ENCODE data around the gene SBF2.
"Not testable (repeated sequence)": the region's sequence is repeated elsewhere in the genome, so short reads cannot be mapped to it uniquely, and the experiment has no call there.

Gene SBF2

GRCh38 chr11:9962722-9963121 is 331.3 kb downstream of the SBF2 start:
- DNase-seq (ENCODE audit: low read depth in 1 of 2, low spot score in 1 of 2) = no peak

DNA sequence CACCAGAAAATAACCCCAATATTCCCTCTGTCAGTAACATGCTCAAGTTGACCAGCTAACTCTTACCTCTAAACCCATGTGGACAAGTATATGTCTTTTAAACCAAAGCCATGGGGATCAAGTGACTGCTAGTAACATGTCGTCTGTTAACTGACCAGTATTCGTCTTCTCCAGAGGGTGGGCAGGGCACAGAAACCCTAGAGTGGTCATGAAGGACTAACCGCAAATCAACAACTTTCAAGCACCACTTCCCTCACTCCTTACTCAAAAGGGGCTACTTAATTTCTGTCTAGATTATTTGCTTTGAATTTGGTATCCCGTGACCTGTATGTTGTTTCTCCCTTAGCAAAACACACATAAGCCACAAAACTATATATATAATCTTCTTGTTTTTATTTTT is 336.9 kb downstream of the SBF2 start:
- DNase-seq (ENCODE audit: low read depth in 1 of 2, low spot score in 1 of 2) = no peak

DNA sequence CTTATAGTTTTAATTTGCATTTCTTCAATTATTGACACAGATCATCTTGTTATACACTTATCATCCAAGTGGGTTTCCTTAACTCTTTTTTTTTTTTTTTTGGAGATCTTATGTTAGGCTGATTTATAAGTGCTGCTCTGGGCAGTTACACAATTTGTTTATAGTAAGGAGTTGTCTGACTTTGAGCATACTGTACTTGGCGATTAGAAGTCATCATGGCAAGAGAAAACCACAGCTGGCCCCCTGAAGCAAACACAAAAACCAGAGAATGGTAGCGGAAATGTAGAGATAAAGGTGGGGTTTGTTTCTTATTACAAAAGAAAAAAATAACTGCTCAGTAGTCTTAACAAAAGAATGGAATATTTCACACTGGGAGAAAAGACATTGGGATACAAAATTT is 337.5 kb downstream of the SBF2 start:
- no peak for DNase-seq (ENCODE audit: low read depth in 1 of 2, low spot score in 1 of 2)

- DNase-seq (ENCODE audit: low read depth in 1 of 2, low spot score in 1 of 2) = no peak
These were observed 338.6 kb downstream of the SBF2 start for GRCh38 chr11:9955391-9955790.

DNA sequence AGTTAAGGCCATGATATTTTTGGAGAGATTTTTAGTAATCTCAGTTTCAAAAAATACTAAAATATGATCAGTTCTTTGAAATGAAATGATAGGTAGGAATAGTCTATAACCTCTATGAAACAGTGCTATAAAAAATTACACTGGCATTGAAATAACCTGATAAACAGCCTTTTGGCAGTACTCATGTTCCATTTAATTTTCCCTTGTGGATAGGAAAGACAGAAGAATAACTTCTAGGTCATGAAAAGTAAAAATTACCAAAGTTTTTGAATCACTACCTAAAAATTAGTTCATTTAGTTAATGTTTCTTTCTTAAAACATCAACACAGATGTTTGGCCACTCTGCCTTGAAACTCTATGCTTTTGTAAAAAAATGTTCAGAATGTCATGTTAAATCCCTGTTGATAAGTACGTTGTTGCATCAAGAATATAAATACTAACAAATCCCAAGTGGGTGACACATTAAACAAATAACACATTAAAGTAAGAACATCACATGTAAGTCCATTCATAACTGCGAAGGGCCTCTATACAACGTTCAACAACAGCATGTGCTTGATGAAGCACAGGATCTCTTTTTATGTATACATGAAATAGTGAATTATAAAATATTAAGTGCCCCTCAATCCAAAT is 339.9 kb downstream of the SBF2 start:
- DNase-seq (ENCODE audit: low read depth in 1 of 2, low spot score in 1 of 2) = no peak

- no peak for DNase-seq (ENCODE audit: low read depth in 1 of 2, low spot score in 1 of 2)
These were observed 341.4 kb downstream of the SBF2 start for GRCh38 chr11:9952511-9953196.

DNA sequence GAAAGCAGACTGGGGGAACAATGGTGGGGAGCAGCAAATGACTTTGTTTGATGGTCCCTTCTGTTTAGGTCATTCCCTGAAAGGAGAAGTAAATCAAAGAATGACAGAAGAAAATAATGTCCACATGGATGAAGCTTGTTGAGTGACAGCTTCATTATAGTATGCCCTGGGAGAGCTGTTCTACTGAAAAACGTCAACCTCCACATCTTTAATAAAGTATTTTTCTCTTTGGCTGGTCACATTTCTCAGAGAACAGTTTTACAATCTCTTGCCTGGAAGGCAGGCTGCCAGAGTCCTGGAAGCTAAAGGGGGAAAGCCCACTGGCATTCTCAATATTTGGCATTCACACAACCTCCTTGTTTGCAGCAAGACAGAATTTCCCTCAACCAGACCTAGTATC is 342.2 kb downstream of the SBF2 start:
- no peak for DNase-seq (ENCODE audit: low read depth in 1 of 2, low spot score in 1 of 2)

GRCh38 chr11:9950462-9950861 is 343.6 kb downstream of the SBF2 start:
- no peak for DNase-seq (ENCODE audit: low read depth in 1 of 2, low spot score in 1 of 2)

DNA sequence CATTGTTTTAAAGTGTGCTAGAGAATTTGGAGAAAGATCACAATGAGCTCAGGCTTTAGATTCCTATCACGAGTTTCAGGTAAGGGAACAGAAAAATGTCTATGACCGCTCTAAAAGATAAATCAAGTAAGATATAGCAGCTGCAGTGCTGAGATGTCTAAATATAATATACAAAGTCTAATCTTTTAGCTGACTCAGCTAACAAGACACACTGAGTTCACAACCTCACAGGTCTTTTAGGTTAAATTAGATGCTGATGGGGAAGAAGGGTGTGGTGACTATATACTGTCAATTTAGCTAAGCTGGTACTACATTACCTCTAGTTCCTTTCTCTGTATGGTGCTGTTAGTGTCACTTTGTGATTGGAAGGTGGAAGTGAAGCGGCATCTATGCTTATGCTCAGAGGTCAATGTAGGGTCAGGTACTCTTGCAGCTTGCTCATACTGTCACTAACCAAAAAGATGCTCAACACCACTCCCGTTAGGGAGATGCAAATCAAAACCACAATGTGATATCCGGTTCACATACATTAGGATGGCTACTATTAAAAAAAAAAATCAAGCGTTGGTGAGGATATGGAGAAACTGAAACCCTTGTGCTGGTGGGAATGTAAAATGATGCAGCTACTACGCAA is 346.7 kb downstream of the SBF2 start:
- no peak for DNase-seq (ENCODE audit: low read depth in 1 of 2, low spot score in 1 of 2)

DNA sequence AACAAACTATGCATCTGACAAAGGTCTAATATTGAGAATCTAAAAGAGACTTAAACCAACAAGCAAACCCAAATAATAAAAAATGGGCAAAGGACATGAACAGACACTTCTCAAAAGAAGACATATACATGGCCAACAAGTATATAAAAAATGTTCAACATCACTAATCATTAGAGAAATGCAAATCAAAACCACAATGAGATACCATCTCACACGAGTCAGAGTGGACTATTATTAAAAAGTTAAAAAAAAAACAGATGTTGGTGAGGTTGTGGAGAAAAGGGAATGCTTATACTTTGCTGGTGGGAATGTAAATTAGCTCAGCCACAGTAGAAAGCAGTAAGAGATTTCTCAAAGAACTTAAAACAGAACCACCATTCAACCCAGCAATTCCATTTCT is 348.3 kb downstream of the SBF2 start:
- not testable (repeated sequence) for DNase-seq (ENCODE audit: low read depth in 1 of 2, low spot score in 1 of 2)

DNA sequence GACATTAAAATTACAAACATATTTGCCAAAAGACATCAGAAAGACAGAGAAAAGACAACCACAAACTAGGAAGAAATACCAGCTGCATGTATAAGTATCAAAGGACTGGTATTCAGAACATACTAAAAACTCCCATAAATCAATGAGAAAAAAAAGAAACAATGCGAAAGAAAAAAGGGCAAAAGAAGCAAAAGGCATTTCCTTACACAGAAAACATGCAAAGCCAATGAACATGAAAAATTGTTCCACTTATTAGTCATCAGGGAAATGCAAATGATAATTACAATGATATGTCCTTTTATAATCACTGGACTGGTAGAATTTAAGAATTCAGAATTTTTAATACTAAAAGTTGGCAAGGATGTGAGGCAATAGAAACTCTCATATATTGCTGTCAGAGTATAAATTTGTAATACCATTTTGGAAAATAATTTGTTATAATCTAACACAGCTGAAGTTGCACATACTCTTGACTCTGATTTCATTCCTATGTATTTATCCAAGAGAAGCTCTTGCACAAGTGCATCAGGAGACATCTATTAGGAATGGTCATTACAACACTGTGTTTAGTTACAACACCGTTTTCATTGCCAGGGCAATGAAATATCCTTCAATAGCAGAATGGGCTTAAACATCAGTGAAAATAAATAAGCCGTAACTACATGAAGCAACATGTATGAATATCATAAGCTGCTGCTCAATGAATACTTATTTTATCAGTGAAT is 350.5 kb downstream of the SBF2 start:
- no peak for DNase-seq (ENCODE audit: low read depth in 1 of 2, low spot score in 1 of 2)

GRCh38 chr11:9941991-9942390 is 352.0 kb downstream of the SBF2 start:
- DNase-seq (ENCODE audit: low read depth in 1 of 2, low spot score in 1 of 2) = no peak

- not testable (repeated sequence) for DNase-seq (ENCODE audit: low read depth in 1 of 2, low spot score in 1 of 2)
These were observed 354.9 kb downstream of the SBF2 start for GRCh38 chr11:9939150-9939549.

- no peak for DNase-seq (ENCODE audit: low read depth in 1 of 2, low spot score in 1 of 2)
These were observed 357.3 kb downstream of the SBF2 start for GRCh38 chr11:9936754-9937153.

- DNase-seq (ENCODE audit: low read depth in 1 of 2, low spot score in 1 of 2) = not testable (repeated sequence)
These were observed 361.2 kb downstream of the SBF2 start for GRCh38 chr11:9932843-9933242.

DNA sequence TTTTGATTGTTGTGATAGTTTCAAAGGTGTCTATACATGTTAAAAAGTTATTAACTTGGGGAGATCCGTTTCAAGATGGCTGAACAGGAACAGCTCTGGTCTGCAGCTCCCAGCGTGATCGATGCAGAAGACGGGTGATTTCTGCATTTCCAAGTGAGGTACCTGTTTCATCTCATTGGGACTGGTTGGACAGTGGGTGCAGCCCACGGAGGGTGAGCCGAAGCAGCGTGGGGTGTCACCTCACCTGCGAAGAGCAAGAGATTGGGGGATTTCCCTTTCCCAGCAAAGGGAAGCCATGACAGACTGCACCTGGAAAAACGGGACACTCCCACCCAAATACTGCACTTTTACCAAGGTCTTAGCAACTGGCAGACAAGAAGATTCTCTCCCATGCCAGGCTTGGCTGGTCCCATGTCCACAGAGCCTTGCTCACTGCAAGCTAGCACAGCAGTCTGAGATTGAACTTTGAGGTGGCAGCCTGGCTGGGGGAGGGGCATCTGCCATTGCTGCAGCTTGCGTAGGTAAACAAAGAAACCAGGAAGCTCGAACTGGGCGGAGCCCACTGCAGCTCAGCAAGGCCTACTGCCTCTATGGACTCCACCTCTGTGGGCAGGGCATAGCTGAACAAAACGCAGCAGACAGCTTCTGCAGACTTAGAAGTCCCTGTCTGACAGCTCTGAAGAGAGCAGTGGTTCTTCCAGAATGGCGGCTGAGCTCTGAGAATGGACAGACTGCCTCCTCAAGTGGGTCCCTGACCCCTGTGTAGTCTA is 363.3 kb downstream of the SBF2 start:
- DNase-seq (ENCODE audit: low read depth in 1 of 2, low spot score in 1 of 2) = not testable (repeated sequence)

- no peak for DNase-seq (ENCODE audit: low read depth in 1 of 2, low spot score in 1 of 2)
These were observed 366.3 kb downstream of the SBF2 start for GRCh38 chr11:9927670-9928069.

DNA sequence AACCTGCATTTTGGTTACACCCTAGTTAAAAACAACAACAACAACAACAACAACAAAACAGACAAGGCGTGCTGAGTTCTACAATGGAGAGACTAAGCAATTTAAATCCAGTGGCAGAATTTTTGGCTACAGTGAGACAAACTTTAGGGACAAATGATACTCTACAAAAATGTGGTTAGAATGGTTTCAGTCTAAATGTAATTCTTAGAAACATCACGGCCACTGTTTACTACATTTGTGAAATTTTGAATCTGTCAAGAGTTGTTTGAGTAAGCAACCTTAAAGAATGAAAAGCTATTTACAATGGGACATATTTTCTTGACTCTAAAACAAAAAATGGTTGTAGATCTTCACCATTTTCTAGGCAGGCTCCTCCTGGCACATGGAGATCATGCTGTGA is 370.7 kb downstream of the SBF2 start:
- DNase-seq (ENCODE audit: low read depth in 1 of 2, low spot score in 1 of 2) = no peak

DNA sequence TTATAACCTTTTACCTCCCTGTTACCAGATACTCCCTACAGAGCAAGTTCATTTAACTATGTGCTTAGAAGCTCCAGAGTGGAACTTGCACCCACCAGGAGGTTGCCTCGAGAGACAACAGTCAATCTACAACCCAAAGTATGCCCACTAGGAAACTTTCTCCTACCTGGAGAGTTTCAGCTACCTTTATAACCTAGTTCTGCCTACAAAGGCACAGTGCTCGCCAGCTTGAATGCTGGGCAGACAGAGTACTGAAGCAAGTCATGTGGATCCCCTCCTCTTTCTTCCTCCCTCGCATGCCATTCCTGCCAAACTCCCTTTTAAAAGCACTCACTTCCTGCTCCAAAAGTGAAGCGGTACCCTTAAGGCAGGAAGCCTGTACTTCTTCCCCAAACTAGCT is 371.2 kb downstream of the SBF2 start:
- no peak for DNase-seq (ENCODE audit: low read depth in 1 of 2, low spot score in 1 of 2)

DNA sequence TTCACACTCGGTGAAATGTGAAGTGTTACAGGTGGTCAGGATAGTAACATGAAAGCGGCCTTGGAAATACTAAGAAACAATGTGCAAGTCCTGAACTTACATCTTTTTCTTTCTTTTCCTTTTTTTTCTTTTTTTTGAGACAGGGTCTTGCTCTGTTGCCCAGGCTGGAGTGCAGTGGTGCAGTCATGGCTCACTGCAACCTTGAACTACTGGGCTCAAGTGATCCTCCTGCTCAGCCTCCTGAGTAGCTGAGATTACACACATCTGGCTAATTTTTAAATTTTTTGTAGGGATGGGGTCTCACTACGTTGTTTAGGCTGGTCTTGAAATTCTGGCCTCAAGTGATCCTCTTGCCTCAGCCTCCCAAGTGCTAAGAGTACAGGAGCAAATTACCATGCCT is 377.5 kb downstream of the SBF2 start:
- DNase-seq (ENCODE audit: low read depth in 1 of 2, low spot score in 1 of 2) = no peak

GRCh38 chr11:9914064-9914463 is 380.0 kb downstream of the SBF2 start:
- DNase-seq (ENCODE audit: low read depth in 1 of 2, low spot score in 1 of 2) = no peak
